Mesothelial cell of epicardium (in vitro differentiated cells): ENCODE results near the gene OTUD1. TPM values are rescaled to one million over a fixed set of nuclear protein-coding genes. Genes with fewer than 3 reads are reported as not detected.

Experiments used
- DNase-seq, 2 experiments: peaks; one replicate each; pipeline ENCODE4 v3.0.0; 2021; ENCODE audit warnings: low spot score in 2 of 2; ENCODE audit not compliant: unreplicated experiment in 2 of 2
- H3K27ac Mint-ChIP-seq: 2 replicates; pipeline ENCODE4 v1.8.0; 2021; ENCODE audit warnings: mixed read lengths
- H3K27me3 Mint-ChIP-seq: 2 replicates; pipeline ENCODE4 v1.8.0; 2021; ENCODE audit warnings: low read depth, mixed read lengths
- H3K36me3 Mint-ChIP-seq: 2 replicates; pipeline ENCODE4 v1.8.0; 2021; ENCODE audit warnings: mixed read lengths
- H3K4me1 Mint-ChIP-seq: 2 replicates; pipeline ENCODE4 v1.8.0; 2021; ENCODE audit warnings: mixed read lengths
- H3K4me3 Mint-ChIP-seq: 2 replicates; pipeline ENCODE4 v1.8.0; 2021; ENCODE audit warnings: mild to moderate bottlenecking, moderate library complexity, mixed read lengths
- H3K9me3 Mint-ChIP-seq: 2 replicates; pipeline ENCODE4 v1.8.0; 2021; ENCODE audit warnings: mixed read lengths
- microRNA-seq: library from miRNA; unstranded; fragments of <30 nt; microRNA quantifications from one replicate; pipeline ENCODE4 v1.2.0, GENCODE V29; 2021; ENCODE audit warnings: inconsistent platforms, mixed read lengths
- total RNA-seq: library from RNA; stranded (reverse); gene quantifications from 3 replicates; pipeline ENCODE4 v1.2.1, GENCODE V29; 2021
- TF ChIP-seq, protein P1 (sequence below): fragments of 200-600 bp; sonication (generic); IDR thresholded peaks from one replicate; pipeline ENCODE4 v1.5.0; 2021; ENCODE audit warnings: antibody characterized with exemption; ENCODE audit not compliant: unreplicated experiment

OTUD1 gene
- total RNA-seq, 1 donor from 2014 or later: 11.7 TPM

DNA sequence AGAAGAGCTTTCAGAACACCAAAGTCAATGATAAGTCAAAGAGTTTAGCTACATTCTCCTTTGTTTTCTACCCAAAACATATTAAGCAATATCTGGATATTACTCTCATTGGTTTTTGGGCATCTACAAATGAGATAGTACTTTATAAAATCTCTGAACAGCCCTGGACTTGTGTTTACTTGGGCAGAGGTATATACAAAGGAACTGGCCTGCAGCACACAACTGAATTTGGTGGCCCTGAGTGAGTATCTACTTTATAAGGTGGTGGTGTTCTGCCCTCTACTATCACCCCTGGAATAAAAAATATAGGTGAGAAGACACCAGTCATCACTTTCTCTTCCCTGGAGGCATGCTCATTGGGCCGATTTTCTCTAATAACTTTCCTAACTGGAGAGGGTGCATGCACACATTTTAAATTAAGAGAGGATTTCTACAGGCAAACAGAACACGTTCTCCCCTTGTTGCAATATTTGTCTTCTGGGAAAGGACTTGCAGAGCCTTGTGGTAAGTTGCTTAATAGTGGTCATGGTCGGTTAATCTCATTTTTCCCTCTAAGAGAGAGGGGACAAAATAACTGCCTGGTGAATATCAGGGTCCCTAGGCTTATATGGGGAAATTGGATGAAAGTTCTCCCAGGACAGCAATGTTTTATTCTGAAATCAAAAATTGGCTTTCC is 41.1 kb downstream of the OTUD1 start:
- Mint-ChIP-seq H3K4me3 (no peak overlapping the region), H3K9me3 (no peaks in the 10 kb centered on the region)
- no peak for DNase-seq

DNA sequence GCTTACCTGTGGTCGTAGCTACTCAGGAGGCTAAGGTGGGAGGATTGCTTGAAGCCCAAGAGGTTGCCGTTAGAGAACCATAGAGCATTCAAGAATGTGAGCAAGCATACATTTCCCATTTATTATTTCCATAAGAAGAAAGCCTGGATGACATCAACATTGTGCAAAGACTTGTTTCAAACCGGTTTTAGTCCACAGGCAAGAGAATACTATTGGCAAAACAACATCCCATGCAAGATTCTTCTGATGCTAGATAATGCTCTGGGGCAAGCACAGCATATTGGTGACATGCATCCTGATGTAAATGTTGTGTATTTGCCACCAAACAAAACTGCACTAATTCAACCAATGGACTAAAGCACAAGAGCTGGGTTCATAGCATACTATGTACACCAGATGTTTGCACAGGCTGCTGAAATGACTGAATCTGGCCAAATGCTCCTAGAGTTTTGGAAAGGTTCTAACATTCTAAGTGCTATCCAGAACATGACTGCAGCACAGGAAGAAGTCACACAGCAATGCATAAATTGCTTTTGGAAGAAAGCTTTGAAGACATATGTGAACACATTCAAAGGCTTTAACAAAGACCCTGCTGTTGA is 42.6 kb downstream of the OTUD1 start:
- no peaks in the 10 kb centered on the region for H3K36me3 Mint-ChIP-seq
- H3K4me3 Mint-ChIP-seq: no peak overlapping the region
- H3K27me3 Mint-ChIP-seq: peaks cover 3% of the 10 kb centered on the region
- TF ChIP-seq, protein P1, sequence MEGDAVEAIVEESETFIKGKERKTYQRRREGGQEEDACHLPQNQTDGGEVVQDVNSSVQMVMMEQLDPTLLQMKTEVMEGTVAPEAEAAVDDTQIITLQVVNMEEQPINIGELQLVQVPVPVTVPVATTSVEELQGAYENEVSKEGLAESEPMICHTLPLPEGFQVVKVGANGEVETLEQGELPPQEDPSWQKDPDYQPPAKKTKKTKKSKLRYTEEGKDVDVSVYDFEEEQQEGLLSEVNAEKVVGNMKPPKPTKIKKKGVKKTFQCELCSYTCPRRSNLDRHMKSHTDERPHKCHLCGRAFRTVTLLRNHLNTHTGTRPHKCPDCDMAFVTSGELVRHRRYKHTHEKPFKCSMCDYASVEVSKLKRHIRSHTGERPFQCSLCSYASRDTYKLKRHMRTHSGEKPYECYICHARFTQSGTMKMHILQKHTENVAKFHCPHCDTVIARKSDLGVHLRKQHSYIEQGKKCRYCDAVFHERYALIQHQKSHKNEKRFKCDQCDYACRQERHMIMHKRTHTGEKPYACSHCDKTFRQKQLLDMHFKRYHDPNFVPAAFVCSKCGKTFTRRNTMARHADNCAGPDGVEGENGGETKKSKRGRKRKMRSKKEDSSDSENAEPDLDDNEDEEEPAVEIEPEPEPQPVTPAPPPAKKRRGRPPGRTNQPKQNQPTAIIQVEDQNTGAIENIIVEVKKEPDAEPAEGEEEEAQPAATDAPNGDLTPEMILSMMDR: no peak
- H3K9me3 Mint-ChIP-seq: no peaks in the 10 kb centered on the region
- DNase-seq: no peak
- peaks cover 4% of the 10 kb centered on the region for H3K4me1 Mint-ChIP-seq
- H3K27ac Mint-ChIP-seq: no peak overlapping the region

More for the DNA sequence above, 41.1 kb downstream of the OTUD1 start:
- Mint-ChIP-seq H3K27me3 (peaks cover 3% of the 10 kb centered on the region), H3K36me3 (no peaks in the 10 kb centered on the region), H3K4me1 (peaks cover 4% of the 10 kb centered on the region), H3K27ac (no peak overlapping the region)
- TF ChIP-seq, protein P1: no peak

GRCh38 chr10:23490115-23490514 is 51.2 kb downstream of the OTUD1 start:
- TF ChIP-seq, protein P1: no peak
- H3K36me3 Mint-ChIP-seq: no peaks in the 10 kb centered on the region

More at GRCh38 chr10:23490115-23490514, 51.2 kb downstream of the OTUD1 start:
- peaks cover 3% of the 10 kb centered on the region for H3K9me3 Mint-ChIP-seq
- no peak overlapping the region for H3K4me3 Mint-ChIP-seq
- DNase-seq: no peak
- H3K27me3 Mint-ChIP-seq: peaks cover 18% of the 10 kb centered on the region
- H3K27ac Mint-ChIP-seq: no peak overlapping the region
- H3K4me1 Mint-ChIP-seq: no peaks in the 10 kb centered on the region

Small RNA genes within 50 kb of the gene (microRNA-seq; reads per million reads assigned to microRNA genes)
- not detected for gene MIR1254-2

Other genes with a start within 250 kb of the OTUD1 start
- gene PTF1A, start 246.8 kb upstream of the OTUD1 start, total RNA-seq: not detected in 3 replicates
- gene C10orf67, start 94.3 kb upstream of the OTUD1 start, total RNA-seq: 0.11 to 0.22 TPM in 2 of 3 replicates, not detected in the other